ENCODE results near the gene HECTD4.
"Not testable (repeated sequence)": the region's sequence is repeated elsewhere in the genome, so short reads cannot be mapped to it uniquely, and the experiment has no call there.

Gene HECTD4

GRCh38 chr12:112352921-112353320 lies 29.3 kb downstream of the HECTD4 start:
- Histone ChIP-seq H3K27me3 (ENCODE audit: control insufficient read depth, low read length) (no peaks in the 10 kb centered on the region), H4K20me1 (ENCODE audit: control insufficient read depth, insufficient read depth, low read depth, low read length) (peaks cover 4% of the 10 kb centered on the region; the same call in 1 of the 2 replicates)

DNA sequence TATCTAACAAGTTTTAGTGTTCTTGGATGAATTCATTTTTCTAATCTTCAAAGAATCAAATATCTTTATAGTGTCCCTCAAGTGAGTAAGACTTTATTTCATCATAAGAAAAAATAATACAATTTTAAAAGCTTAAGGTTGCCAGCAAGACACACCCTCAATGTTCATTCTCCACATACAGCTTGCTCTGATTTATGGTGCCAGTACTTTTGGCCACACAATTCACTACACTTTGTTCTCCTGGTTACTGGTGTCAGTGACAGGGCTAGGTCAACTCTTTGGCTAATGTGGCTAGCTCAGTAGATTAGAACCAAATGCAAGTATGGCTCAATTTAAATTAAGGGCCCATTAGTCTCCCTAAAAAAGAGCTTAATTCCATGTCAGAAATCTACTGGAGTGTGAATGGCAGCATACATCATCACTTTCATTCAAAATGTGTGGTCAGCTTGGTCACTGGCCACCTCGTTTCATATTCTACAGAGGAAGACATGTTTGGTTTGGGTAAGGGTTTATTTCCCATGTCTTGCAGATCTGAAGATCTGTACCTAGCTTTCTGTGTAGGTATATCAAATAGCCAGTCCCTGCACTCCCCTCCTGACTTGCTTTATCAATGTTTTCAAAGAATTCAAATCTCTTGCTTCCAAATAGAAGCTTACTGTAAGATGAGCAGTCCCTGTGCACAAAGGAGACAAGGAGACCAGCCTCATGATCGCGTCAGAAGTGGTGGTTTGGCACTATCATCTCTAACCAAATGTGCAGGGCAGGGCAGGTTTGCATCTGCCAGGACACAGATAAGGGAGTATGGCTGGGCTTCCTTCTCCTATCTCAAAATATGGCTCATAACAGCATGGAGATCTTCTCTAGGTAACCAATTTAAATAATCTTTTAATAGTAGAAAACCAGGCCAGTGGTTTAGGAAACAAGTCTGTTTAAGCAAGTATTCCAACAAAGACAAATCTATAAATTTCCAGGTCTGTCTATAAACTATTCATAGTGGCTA lies 31.3 kb downstream of the HECTD4 start:
- Histone ChIP-seq H3K4me1 (ENCODE audit: control insufficient read depth, low read length) (peaks cover 14% of the 10 kb centered on the region), H3K4me3 (ENCODE audit: low read length) (no peak overlapping the region), H3K9me3 (ENCODE audit: control insufficient read depth, insufficient read depth, low read length) (no peaks in the 10 kb centered on the region), H3K79me2 (ENCODE audit: control insufficient read depth, low read length) (peaks cover 70% of the 10 kb centered on the region), H3F3A (ENCODE audit: control insufficient read depth, insufficient read depth) (no peaks in the 10 kb centered on the region), H3K36me3 (ENCODE audit: control insufficient read depth, low read length) (no peaks in the 10 kb centered on the region), H3K4me2 (ENCODE audit: low read length) (no peak overlapping the region), H3K27ac (ENCODE audit: low read depth, low read length) (no peak overlapping the region), H3K27me3 (ENCODE audit: control insufficient read depth, low read length) (no peaks in the 10 kb centered on the region), H3K9me2 (replicated peaks; ENCODE audit: control insufficient read depth, low read length) (no peaks in the 10 kb centered on the region), H4K20me1 (ENCODE audit: control insufficient read depth, insufficient read depth, low read depth, low read length) (peaks cover 4% of the 10 kb centered on the region; the same call in 1 of the 2 replicates)
- no peak for TF ChIP-seq CTCF (IDR thresholded peaks at IDR 0.05; ENCODE audit: low read depth, low read length, poor library complexity, severe bottlenecking)
- no peak for TF ChIP-seq EZH2phosphoT487 (IDR thresholded peaks at IDR 0.05; ENCODE audit: borderline replicate concordance, low read length)

More at GRCh38 chr12:112352921-112353320, 29.3 kb downstream of the HECTD4 start:
- no peaks in the 10 kb centered on the region for H3K9me3 ChIP-seq (ENCODE audit: control insufficient read depth, insufficient read depth, low read length)
- H3K79me2 ChIP-seq (ENCODE audit: control insufficient read depth, low read length), result peaks cover 63% of the 10 kb centered on the region
- H3K4me1 ChIP-seq (ENCODE audit: control insufficient read depth, low read length), result peaks cover 11% of the 10 kb centered on the region
- H3F3A ChIP-seq (ENCODE audit: control insufficient read depth, insufficient read depth), result no peaks in the 10 kb centered on the region
- H3K9me2 ChIP-seq (replicated peaks; ENCODE audit: control insufficient read depth, low read length), result no peaks in the 10 kb centered on the region
- H3K4me3 ChIP-seq (ENCODE audit: low read length), result no peak overlapping the region
- no peak overlapping the region for H3K27ac ChIP-seq (ENCODE audit: low read depth, low read length)
- TF ChIP-seq EZH2phosphoT487 (IDR thresholded peaks at IDR 0.05; ENCODE audit: borderline replicate concordance, low read length) (no peak), CTCF (IDR thresholded peaks at IDR 0.05; ENCODE audit: low read depth, low read length, poor library complexity, severe bottlenecking) (no peak)
- H3K4me2 ChIP-seq (ENCODE audit: low read length), result no peak overlapping the region
- no peaks in the 10 kb centered on the region for H3K36me3 ChIP-seq (ENCODE audit: control insufficient read depth, low read length)

DNA sequence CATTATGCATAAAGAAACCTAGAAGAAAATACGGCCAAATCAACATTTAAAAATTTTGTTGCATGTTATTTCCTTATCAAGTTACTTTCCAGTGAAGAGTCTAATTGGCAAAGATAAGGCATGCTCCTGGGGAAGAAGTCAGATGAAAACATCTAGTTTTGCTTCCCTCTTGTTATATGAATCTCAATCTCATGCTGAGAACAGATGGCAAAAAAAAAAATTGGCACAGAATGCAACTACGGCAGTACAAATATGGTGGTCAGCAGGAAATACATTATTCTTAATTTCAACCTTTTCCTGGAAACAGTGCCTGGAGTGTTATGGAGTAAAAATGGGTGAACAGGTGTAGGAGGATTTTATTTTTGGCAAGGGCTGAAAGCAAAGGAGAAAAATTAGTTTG lies 32.8 kb downstream of the HECTD4 start:
- Histone ChIP-seq H4K20me1 (ENCODE audit: control insufficient read depth, insufficient read depth, low read depth, low read length) (peaks cover 1% of the 10 kb centered on the region; the same call in 1 of the 2 replicates), H3K9me2 (replicated peaks; ENCODE audit: control insufficient read depth, low read length) (no peaks in the 10 kb centered on the region), H3K4me2 (ENCODE audit: low read length) (no peak overlapping the region), H3K36me3 (ENCODE audit: control insufficient read depth, low read length) (no peaks in the 10 kb centered on the region), H3K4me1 (ENCODE audit: control insufficient read depth, low read length) (peaks cover 14% of the 10 kb centered on the region), H3K27ac (ENCODE audit: low read depth, low read length) (no peak overlapping the region), H3K9me3 (ENCODE audit: control insufficient read depth, insufficient read depth, low read length) (no peaks in the 10 kb centered on the region), H3F3A (ENCODE audit: control insufficient read depth, insufficient read depth) (no peaks in the 10 kb centered on the region), H3K79me2 (ENCODE audit: control insufficient read depth, low read length) (peaks cover 65% of the 10 kb centered on the region), H3K27me3 (ENCODE audit: control insufficient read depth, low read length) (no peaks in the 10 kb centered on the region), H3K4me3 (ENCODE audit: low read length) (no peak overlapping the region)
- TF ChIP-seq CTCF (IDR thresholded peaks at IDR 0.05; ENCODE audit: low read depth, low read length, poor library complexity, severe bottlenecking) (no peak), EZH2phosphoT487 (IDR thresholded peaks at IDR 0.05; ENCODE audit: borderline replicate concordance, low read length) (no peak)

DNA sequence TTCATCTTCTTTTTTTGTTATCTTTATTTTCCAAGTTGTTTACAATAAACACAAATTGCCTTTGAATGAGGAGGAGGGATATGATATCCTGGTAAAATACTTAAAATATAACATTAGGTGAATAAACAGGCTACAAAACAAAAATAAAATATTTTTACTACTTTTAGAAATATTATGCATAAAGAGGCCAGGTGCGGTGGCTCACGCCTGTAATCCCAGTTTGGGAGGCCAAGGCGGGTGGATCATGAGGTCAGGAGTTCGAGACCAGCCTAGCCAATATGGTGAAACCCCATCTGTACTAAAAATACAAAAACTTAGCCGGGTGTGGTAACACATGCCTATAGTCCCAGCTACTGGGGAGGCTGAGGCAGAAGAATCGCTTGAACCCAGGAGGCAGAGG lies 33.3 kb downstream of the HECTD4 start:
- not testable (repeated sequence) for H3K4me2 ChIP-seq (ENCODE audit: low read length); H3K9me3 ChIP-seq (ENCODE audit: control insufficient read depth, insufficient read depth, low read length); H3K9me2 ChIP-seq (replicated peaks; ENCODE audit: control insufficient read depth, low read length); H3K4me1 ChIP-seq (ENCODE audit: control insufficient read depth, low read length); H3K36me3 ChIP-seq (ENCODE audit: control insufficient read depth, low read length); H3F3A ChIP-seq (ENCODE audit: control insufficient read depth, insufficient read depth); H3K27ac ChIP-seq (ENCODE audit: low read depth, low read length); H3K27me3 ChIP-seq (ENCODE audit: control insufficient read depth, low read length); H3K4me3 ChIP-seq (ENCODE audit: low read length); H4K20me1 ChIP-seq (ENCODE audit: control insufficient read depth, insufficient read depth, low read depth, low read length)
- H3K79me2 ChIP-seq (ENCODE audit: control insufficient read depth, low read length), result peaks cover 66% of the 10 kb centered on the region
